Ishikawa (cell line): ENCODE data around the gene FAAP24.

Experiments
- CEBPB ChIP-seq: IDR thresholded peaks from 2 replicates; pipeline ENCODE4 v1.6.1; 2012
- CREB1 ChIP-seq: IDR thresholded peaks from 2 replicates; pipeline ENCODE4 v1.6.1; 2012; ENCODE audit warnings: low read depth
- EGR1 ChIP-seq: IDR thresholded peaks from 2 replicates; pipeline ENCODE4 v1.6.1; 2012
- EP300 ChIP-seq: IDR thresholded peaks from 2 replicates; pipeline ENCODE4 v1.6.1; 2012; ENCODE audit warnings: borderline replicate concordance
- FOXM1 ChIP-seq: IDR thresholded peaks from 2 replicates; pipeline ENCODE4 v1.6.1; 2012; ENCODE audit warnings: low read depth, borderline replicate concordance
- MAX ChIP-seq: IDR thresholded peaks from 2 replicates; pipeline ENCODE4 v1.6.1; 2012
- NFIC ChIP-seq: IDR thresholded peaks from 2 replicates; pipeline ENCODE4 v1.6.1; 2012
- RAD21 ChIP-seq: IDR thresholded peaks from 2 replicates; pipeline ENCODE4 v1.6.1; 2012; ENCODE audit warnings: low read depth
- TAF1 ChIP-seq: IDR thresholded peaks from 2 replicates; pipeline ENCODE4 v1.6.1; 2012; ENCODE audit warnings: low read depth, mild to moderate bottlenecking
- TCF12 ChIP-seq: IDR thresholded peaks from 2 replicates; pipeline ENCODE4 v1.6.1; 2012; ENCODE audit warnings: low read depth
- TEAD4 ChIP-seq: IDR thresholded peaks from 2 replicates; pipeline ENCODE4 v1.6.1; 2012
- YY1 ChIP-seq: IDR thresholded peaks from 2 replicates; pipeline ENCODE4 v1.6.1; 2012; ENCODE audit warnings: low read depth
- ZBTB7A ChIP-seq: IDR thresholded peaks from 2 replicates; pipeline ENCODE4 v1.6.1; 2012; ENCODE audit warnings: low read depth
- TF ChIP-seq, protein P1 (sequence below): IDR thresholded peaks from 2 replicates; pipeline ENCODE4 v1.6.1; 2012
- TF ChIP-seq, protein P2 (sequence below): IDR thresholded peaks from 2 replicates; pipeline ENCODE4 v1.6.1; 2012; ENCODE audit warnings: low read depth, mild to moderate bottlenecking

FAAP24 gene

DNA sequence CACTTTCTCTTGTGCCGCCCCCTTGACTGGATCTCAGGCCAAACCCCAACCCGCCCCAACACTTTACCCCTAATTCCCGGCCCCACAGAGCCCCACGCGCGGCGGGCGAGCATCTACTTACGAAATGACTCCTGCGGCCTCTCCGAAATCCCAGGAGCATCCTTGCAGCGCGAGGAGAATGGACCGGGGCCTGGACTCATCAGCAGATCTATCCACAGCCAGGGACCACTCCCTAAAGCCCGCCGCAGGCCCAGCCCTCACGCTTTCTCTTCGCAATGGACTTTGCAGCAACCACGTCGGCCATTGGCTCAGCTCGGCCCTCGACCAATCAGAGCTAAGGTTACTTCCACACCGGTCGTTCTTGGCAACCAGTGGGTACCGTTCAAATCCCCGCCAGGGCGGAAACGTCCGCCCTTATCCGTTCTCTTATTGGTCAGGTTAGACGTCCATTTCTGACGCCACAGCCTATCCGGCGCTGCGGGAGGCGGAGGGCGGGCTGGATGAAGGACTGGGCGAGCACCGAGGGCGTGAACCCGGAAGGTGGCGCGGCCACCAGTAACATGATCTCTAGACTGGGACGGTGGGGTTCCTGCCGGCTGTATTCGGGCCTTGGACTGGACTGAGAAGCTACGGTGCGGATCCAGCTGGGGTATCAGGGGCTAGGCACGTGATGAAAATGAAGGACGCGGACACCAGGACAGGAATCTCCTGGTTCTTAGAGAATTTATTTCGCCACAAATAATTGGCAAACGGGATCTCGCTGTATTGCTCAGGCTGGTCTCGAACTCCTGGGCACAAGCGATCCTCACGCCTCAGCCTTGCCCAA, at the start of gene FAAP24, which contains the start of gene CEP89:
TSS of gene FAAP24 (plus strand) at position 528 of the 826 bp plus-strand sequence. CDS start 955 bp downstream, outside the sequence.
TSS of gene CEP89 (minus strand) at position 244 of the 826 bp plus-strand sequence. CDS start at position 160, 84 bp downstream.
- TF ChIP-seq CEBPB (no peak), TEAD4 (no peak), TCF12 (peak; percentile 26; the same call in 1 of the 2 replicates), YY1 (peak; percentile 51; the same call in 1 of the 2 replicates), RAD21 (no peak), TAF1 (peak; percentile 55; the same call in 1 of the 2 replicates), CREB1 (peak; percentile 66), MAX (peak; percentile 70), FOXM1 (peak; percentile 62), EP300 (no peak), EGR1 (no peak)
- TF ChIP-seq, protein P1, sequence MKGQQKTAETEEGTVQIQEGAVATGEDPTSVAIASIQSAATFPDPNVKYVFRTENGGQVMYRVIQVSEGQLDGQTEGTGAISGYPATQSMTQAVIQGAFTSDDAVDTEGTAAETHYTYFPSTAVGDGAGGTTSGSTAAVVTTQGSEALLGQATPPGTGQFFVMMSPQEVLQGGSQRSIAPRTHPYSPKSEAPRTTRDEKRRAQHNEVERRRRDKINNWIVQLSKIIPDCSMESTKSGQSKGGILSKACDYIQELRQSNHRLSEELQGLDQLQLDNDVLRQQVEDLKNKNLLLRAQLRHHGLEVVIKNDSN = peak; percentile 22; the same call in 1 of the 2 replicates

GRCh38 chr19:32924200-32924599, 47.8 kb upstream of the FAAP24 start:
- TF ChIP-seq RAD21 (no peak), CEBPB (no peak), YY1 (no peak), TAF1 (no peak), TEAD4 (no peak)

GRCh38 chr19:32928806-32929205, 43.2 kb upstream of the FAAP24 start:
- no peak for TF ChIP-seq EGR1
- no peak for TF ChIP-seq EP300
- no peak for TF ChIP-seq TCF12
- no peak for TF ChIP-seq YY1
- no peak for TF ChIP-seq TEAD4
- TF ChIP-seq, protein P2, sequence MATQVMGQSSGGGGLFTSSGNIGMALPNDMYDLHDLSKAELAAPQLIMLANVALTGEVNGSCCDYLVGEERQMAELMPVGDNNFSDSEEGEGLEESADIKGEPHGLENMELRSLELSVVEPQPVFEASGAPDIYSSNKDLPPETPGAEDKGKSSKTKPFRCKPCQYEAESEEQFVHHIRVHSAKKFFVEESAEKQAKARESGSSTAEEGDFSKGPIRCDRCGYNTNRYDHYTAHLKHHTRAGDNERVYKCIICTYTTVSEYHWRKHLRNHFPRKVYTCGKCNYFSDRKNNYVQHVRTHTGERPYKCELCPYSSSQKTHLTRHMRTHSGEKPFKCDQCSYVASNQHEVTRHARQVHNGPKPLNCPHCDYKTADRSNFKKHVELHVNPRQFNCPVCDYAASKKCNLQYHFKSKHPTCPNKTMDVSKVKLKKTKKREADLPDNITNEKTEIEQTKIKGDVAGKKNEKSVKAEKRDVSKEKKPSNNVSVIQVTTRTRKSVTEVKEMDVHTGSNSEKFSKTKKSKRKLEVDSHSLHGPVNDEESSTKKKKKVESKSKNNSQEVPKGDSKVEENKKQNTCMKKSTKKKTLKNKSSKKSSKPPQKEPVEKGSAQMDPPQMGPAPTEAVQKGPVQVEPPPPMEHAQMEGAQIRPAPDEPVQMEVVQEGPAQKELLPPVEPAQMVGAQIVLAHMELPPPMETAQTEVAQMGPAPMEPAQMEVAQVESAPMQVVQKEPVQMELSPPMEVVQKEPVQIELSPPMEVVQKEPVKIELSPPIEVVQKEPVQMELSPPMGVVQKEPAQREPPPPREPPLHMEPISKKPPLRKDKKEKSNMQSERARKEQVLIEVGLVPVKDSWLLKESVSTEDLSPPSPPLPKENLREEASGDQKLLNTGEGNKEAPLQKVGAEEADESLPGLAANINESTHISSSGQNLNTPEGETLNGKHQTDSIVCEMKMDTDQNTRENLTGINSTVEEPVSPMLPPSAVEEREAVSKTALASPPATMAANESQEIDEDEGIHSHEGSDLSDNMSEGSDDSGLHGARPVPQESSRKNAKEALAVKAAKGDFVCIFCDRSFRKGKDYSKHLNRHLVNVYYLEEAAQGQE = no peak
- TF ChIP-seq ZBTB7A = no peak
- no peak for TF ChIP-seq CEBPB
- no peak for TF ChIP-seq RAD21
- TF ChIP-seq TAF1 = no peak
- TF ChIP-seq MAX = no peak
- no peak for TF ChIP-seq NFIC

DNA sequence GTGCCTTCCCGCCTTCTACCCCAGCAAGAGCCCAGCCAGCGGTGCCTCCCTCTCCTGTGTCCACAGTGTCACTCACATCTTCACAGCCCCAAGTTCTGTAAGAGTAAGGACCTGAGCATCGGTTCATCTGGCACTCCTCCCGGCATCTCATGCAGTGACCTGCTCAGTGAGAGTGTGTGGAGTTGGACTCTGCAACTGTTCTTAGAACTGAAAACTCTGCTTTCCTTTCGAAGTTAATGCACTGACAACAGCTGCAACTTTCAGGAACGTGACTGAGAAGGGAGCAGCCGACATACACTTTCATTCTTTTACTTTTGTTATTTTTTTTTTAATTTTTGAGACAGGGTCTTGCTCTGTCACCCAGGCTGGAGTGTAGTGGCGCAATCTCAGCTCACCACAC, 41.5 kb upstream of the FAAP24 start:
- TF ChIP-seq CREB1 = no peak
- TF ChIP-seq MAX = no peak
- TF ChIP-seq, protein P1 = no peak
- no peak for TF ChIP-seq TCF12
- no peak for TF ChIP-seq TEAD4
- no peak for TF ChIP-seq EP300
- no peak for TF ChIP-seq RAD21
- TF ChIP-seq, protein P2 = no peak
- TF ChIP-seq NFIC = no peak
- TF ChIP-seq ZBTB7A = no peak
- no peak for TF ChIP-seq TAF1
- no peak for TF ChIP-seq EGR1
- no peak for TF ChIP-seq FOXM1
- TF ChIP-seq YY1 = no peak
- no peak for TF ChIP-seq CEBPB

DNA sequence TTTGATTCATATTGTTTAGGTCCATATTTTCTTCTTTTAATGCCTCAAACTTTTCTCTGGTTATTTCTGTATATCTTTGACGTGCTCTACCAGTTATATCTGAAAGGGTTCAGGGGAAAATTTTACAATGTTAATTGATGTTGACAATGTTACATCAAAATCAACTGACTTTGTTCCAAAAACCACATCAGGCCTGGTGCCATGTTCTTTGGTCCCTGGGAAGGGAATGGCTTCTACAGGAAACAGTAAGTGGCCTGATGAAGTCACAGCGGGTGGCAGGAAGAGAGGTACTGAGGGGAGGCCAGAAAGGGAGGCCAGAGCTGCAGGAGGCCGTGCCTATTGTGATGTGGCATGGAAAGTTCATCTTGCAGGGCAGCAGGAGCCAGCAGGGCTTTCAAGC, 38.5 kb upstream of the FAAP24 start:
- no peak for TF ChIP-seq RAD21

DNA sequence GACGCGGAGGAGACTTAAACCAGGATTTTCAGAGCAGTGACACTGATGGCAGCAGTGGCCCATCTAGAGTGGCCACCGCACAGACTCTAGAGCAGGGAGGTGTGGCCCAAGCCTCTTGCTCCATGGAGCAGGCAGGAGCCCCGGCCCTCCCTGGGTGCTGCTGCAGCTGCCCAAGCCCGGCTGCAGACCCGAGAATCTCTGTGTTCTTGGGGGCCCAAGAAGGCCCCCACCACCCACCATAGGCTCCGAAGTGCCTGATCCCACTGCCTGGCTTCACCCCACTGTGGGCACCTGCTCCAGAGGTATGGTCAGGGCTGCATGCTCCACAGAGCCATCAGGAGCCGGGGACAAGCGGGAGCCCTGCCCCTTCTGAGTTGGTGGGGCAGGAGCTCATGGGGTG, 36.4 kb upstream of the FAAP24 start:
- no peak for TF ChIP-seq CEBPB
- no peak for TF ChIP-seq TCF12
- no peak for TF ChIP-seq EP300
- no peak for TF ChIP-seq NFIC
- TF ChIP-seq TAF1 = no peak
- TF ChIP-seq TEAD4 = no peak
- TF ChIP-seq EGR1 = no peak
- no peak for TF ChIP-seq ZBTB7A
- no peak for TF ChIP-seq YY1
- TF ChIP-seq, protein P2 = no peak
- TF ChIP-seq MAX = no peak
- no peak for TF ChIP-seq CREB1
